ENCODE data around the gene MYO7B.

The MYO7B gene

DNA sequence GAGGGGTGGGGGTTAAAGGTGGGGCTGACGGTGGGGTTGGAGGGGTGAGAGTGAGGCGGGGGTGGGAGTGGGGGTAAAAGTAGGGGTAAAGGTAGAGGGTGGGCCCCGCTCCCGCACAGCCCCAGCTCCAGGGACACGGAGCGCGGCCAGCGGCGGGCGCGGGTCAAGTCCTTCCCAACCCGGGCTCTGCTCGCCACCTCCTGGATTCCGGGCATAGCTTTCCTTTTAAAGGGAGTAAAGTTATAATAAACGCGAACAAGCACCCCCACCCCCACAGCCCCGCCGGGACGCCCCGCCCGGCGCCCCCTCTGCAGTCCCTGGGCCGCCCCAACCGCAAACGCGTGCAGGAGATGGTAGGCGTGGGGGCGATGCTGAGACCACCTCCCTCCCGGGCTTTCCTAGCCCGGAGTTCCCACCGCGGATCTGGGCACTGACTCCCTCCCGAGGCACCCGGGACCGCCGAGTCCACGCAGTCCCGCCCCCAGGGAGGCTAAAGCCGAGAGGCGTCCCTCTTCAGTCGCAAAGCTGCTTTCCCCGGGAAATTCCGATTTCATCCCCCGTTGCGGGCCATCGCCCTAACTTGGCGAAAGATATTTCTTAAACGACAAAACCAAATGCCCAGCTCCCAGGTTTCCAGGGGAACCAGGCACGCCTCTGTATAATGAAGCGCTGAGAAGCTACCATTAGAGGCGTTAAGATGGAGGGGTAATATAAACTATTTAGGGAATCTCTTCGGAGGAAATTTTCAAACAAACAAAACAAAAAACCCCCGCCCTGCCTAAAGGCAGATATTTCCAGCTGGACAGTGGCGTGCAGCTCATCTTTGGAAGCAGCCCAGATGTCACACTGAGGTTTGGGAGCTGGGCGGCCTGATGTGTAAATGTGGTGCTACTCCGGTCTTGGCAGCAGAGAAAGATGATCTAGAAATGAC is 140.1 kb downstream of the MYO7B start, which contains the start of gene LIMS2:
LIMS2 (minus strand) TSS at position 200 of the 931 bp plus-strand sequence. CDS start 506 bp downstream, outside the sequence.
- DNase-seq (ENCODE audit: low read depth), result no peak
- TF ChIP-seq, protein P1, sequence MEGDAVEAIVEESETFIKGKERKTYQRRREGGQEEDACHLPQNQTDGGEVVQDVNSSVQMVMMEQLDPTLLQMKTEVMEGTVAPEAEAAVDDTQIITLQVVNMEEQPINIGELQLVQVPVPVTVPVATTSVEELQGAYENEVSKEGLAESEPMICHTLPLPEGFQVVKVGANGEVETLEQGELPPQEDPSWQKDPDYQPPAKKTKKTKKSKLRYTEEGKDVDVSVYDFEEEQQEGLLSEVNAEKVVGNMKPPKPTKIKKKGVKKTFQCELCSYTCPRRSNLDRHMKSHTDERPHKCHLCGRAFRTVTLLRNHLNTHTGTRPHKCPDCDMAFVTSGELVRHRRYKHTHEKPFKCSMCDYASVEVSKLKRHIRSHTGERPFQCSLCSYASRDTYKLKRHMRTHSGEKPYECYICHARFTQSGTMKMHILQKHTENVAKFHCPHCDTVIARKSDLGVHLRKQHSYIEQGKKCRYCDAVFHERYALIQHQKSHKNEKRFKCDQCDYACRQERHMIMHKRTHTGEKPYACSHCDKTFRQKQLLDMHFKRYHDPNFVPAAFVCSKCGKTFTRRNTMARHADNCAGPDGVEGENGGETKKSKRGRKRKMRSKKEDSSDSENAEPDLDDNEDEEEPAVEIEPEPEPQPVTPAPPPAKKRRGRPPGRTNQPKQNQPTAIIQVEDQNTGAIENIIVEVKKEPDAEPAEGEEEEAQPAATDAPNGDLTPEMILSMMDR (IDR thresholded peaks at IDR 0.05; ENCODE audit: control insufficient read depth, extremely low read depth, insufficient read depth), result peak; percentile 19; the same call in 1 of the 2 replicates
- peak within 1 kb of the TSS; percentile 25 for H3K4me3 ChIP-seq (ENCODE audit: low read depth, low read length)

DNA sequence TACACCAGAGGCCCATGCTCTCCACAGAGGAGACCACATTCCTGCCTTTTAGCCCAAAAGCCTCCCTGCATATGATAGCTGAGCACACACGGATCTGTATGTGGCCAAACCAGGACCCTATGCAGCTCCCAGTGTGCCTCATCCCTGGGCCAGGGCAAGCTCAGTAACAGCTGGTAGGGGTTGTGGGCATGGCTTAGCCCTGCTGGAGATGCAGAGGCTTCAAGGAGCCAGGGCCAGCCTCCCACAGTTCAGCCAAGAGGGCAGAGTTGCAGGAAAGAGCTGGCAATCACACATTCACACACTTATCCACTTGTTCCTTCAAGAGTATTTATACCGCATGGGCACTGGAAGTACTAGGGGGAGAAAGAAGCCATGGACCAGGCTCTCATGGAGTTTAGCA is 141.4 kb downstream of the MYO7B start:
- no peak for DNase-seq (ENCODE audit: low read depth)
- TF ChIP-seq, protein P1 (IDR thresholded peaks at IDR 0.05; ENCODE audit: control insufficient read depth, extremely low read depth, insufficient read depth), result no peak
- H3K4me3 ChIP-seq (ENCODE audit: low read depth, low read length), result no peak overlapping the region

DNA sequence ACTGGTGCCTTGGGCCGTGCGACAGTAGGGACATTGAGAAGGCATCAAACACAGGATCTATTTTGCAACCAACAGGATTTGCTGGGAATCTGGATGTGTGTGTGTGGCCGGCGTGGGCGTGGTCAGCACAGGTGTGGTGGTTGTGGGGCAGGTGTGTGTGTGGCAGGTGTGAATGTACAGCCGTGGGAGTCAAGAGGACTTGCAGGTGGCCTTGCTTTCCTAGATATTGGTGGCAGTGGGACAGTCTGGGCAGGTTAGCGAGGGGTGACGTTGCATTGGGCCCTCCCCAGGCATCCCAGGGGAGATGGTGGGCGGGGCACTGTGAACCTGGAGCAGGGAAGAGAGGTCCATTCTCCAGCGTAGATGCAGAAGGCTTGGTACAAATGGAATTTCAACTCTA is 143.0 kb downstream of the MYO7B start:
- TF ChIP-seq, protein P1 (IDR thresholded peaks at IDR 0.05; ENCODE audit: control insufficient read depth, extremely low read depth, insufficient read depth), result no peak
- DNase-seq (ENCODE audit: low read depth), result no peak
- no peak overlapping the region for H3K4me3 ChIP-seq (ENCODE audit: low read depth, low read length)

- no peak for DNase-seq (ENCODE audit: low read depth)
- TF ChIP-seq, protein P1 (IDR thresholded peaks at IDR 0.05; ENCODE audit: control insufficient read depth, extremely low read depth, insufficient read depth), result no peak
- H3K4me3 ChIP-seq (ENCODE audit: low read depth, low read length), result no peak overlapping the region
These were observed 143.5 kb downstream of the MYO7B start for GRCh38 chr2:127678991-127679390.

DNA sequence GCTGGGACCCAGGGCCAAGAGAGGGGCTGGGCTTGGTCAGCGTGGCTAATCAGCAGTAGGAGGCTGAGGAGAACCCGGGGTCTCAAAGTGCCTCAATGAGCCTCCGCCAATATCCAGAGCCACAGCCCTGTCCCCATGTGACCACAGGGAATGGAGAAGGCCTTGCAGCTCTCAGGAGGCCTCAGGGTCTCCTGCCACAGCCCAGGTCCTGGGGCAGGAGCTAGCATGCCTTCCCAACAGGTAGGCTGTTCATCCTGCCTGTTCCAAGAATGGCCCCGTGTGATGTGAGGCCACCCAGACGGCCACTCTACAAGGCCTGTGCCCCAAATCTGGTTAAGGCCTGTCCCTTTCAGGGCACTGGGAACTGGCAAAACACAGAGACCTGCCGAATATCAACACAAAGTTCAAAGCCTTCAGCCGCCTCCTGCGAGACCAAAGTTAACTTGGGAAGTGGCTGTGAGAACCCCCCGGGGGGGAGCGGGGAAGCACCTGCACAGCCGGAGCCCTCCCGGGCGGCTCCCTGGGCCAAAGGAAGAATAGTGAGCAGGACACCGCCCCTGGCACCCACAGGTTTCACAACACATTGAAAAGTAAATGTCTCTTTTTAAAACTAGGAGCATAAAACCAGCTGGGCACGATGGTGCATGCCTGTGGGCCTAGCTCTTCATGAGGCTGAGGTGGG is 144.3 kb downstream of the MYO7B start:
- TF ChIP-seq, protein P1 (IDR thresholded peaks at IDR 0.05; ENCODE audit: control insufficient read depth, extremely low read depth, insufficient read depth), result no peak
- no peak overlapping the region for H3K4me3 ChIP-seq (ENCODE audit: low read depth, low read length)
- DNase-seq (ENCODE audit: low read depth), result no peak

- no peak for DNase-seq (ENCODE audit: low read depth)
- TF ChIP-seq, protein P1 (IDR thresholded peaks at IDR 0.05; ENCODE audit: control insufficient read depth, extremely low read depth, insufficient read depth), result no peak
- H3K4me3 ChIP-seq (ENCODE audit: low read depth, low read length), result no peak overlapping the region
These were observed 145.3 kb downstream of the MYO7B start for GRCh38 chr2:127680706-127681287.

All from LNCaP clone FGC (cell line).